ENCODE data around the gene FOXRED1.

GRCh38 chr11:126317432-126317755 is 48.4 kb downstream of the FOXRED1 start:
- no peak for TF ChIP-seq CTCF (conservative IDR thresholded peaks at IDR 0.05; ENCODE audit: low read depth, low read length)
- TF ChIP-seq MAZ (IDR thresholded peaks at IDR 0.05; ENCODE audit: borderline replicate concordance, low read depth, low read length) = no peak
- TF ChIP-seq POLR2A (IDR thresholded peaks at IDR 0.05; ENCODE audit: low read depth, low read length) = no peak
- no peak for TF ChIP-seq RAD21 (IDR thresholded peaks at IDR 0.05; ENCODE audit: low read length)
- no peak for TF ChIP-seq USF2 (IDR thresholded peaks at IDR 0.05; ENCODE audit: low read depth, low read length)
- TF ChIP-seq MXI1 (IDR thresholded peaks at IDR 0.05; ENCODE audit: borderline replicate concordance, low read depth, low read length) = no peak

All from IMR-90 (cell line).